Caki2 (cell line): ENCODE results near the gene RAMP2. TPM values are rescaled to one million over a fixed set of nuclear protein-coding genes. Genes with fewer than 3 reads are reported as not detected.
"Not testable (repeated sequence)": the region's sequence is repeated elsewhere in the genome, so short reads cannot be mapped to it uniquely, and the experiment has no call there.

ENCODE experiments used
- DNase-seq: peaks from one replicate; pipeline ENCODE4 v3.0.0-alpha.2; 2015; ENCODE audit warnings: low read depth
- in situ Hi-C: cut with HindIII; loops from 2 replicates; pipeline ENCODE4 v1.10.0; 2016; ENCODE audit warnings: low sequenced_read_pairs, low pct_unique_long_range_greater_than_20kb, mixed read lengths
- total RNA-seq: library from RNA; depleted of rRNA; stranded (reverse); fragments of >200 nt; shearing (Covaris generic); gene quantifications from 2 replicates; pipeline ENCODE4 v1.2.3, GENCODE V29; 2014; ENCODE audit warnings: low replicate concordance; rRNA removed

RAMP2 gene, protein sequence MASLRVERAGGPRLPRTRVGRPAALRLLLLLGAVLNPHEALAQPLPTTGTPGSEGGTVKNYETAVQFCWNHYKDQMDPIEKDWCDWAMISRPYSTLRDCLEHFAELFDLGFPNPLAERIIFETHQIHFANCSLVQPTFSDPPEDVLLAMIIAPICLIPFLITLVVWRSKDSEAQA
- not detected in 2 replicates for total RNA-seq

DNA sequence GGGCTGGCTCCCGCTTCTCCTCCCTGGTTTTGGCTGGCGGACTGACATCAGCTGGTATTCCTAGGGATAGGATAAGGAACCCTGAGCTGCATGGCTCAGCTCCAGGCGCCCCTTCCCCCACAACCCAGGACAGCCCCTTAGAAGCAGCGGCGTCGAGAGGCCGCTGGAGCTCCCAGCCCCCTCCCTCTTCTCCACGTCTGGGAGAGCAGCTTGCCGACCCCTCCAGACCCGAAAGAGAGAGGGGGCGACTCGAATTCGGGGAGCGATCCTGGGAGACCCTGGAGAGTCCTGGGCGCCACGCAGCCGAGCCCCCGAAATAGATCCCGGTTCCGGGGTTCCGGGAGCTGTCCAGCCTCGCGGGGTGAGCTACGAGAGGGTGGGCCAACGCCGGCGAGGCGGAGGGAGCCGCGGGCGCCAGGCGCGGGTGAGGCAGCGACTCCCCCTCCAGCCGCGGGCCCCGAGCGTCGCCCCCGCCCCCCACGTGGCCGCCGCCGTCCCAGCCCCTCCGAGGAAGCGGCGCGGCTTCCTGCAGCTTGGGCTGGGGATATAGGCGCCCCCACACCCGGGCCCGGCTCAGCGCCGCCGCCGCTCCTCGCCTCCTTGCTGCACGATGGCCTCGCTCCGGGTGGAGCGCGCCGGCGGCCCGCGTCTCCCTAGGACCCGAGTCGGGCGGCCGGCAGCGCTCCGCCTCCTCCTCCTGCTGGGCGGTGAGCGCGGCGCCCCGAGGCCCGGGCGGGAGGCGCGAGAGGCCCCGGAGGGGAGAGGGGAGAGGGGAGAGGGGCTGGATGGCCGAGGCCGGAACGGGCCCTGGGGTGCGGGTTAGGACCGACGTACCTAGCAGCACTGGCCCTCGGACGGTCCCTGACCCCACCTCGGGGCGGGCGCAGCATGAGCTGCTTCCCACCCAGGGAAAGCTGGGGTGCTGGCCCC is at the start of gene RAMP2:
Gene RAMP2 (plus strand): TSS at position 576 of the 930 bp plus-strand sequence. CDS start 35 bp downstream, at position 611.
- no peak for DNase-seq
- in situ Hi-C loops = no loop called here

DNA sequence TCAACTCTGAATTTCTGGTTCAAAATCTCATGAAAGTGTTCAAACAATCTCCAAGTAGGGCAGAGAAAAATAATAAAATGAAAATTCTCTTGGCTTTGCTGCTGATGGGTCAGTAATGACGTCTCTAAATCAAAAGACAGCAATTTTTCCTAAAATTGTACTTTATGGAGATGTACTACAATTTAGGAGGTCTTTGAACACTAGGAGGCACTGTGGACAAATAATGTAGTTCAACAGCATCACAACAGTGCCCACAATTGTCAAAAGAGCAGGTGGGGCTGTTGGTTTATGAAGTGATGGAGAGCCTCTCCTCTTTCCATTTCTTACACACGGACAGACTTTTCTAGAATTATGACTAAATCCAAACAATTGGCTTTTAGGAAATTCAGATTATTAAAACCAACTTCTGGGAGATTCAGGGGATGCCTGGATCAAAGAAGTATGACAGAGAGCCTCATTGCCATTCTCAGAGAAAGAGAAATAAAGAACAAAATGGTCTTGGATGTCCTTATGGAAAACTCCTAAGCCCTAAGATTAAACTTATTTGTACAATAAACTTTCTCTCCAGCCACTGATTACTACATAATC is 39.9 kb upstream of the RAMP2 start:
- in situ Hi-C loops = no loop called here
- DNase-seq = peak; percentile 42

DNA sequence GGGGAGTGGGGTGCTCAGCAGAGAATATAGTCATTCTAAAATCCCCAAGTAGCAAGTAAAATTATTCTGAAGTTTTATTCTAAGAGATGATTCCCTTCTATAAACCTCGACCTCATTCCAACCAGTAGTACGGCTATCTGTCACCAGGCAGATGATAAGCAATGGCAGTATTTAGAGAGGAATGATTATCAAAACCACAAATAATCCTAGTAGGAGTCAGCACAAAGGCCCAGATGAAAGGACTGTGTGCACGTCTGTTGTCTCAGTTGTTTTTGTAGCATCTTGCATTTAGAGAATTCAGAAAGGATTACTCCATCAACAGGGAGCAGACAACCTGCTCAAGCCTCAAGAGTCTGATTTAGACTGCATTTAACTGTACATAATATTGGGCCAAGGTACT is 37.4 kb upstream of the RAMP2 start:
- no peak for DNase-seq
- in situ Hi-C loops = no loop called here

DNA sequence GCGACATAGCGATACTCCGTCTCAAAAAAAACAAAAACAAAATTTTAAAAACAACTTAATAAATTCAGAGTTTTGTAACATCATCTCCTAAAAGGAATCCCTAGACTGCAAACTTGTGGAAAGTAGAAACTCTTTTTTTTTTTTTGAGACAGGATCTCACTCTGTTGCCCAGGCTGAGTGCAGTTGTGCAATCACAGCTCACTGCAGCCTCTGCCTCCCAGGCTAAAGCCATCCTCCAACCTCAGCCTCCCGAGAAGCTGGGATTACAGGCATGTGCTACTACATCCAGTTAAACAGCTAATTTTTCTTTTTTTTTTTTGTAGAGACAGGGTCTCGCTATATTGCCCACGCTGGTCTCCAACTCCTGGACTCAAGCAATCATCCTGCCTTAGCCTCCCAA is 35.9 kb upstream of the RAMP2 start:
- DNase-seq = no peak
- in situ Hi-C loops = loop anchor here (25.0 kb wide), 1 partner anchor 113 kb away; the partner anchor contains the start of genes RETREG3 and TUBG1

DNA sequence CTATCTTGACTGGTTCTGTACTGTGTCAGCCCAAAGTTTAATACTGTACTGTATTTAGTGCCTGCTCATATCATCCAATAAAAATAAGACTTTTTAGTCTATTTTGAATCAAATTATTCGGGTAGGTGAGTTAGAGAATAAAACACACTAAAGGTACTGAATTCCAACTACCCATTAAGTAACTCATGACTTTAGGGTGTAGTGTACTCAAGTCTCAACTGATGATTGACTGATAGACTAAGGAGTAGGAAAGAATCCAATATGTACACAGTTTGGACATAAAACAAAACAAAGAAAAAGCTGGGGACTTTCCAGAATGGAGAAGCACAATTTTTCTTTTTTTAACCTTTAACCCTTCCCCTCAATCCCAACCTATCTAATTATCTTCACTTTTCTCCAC is 20.3 kb upstream of the RAMP2 start:
- in situ Hi-C loops = loop anchor here (25.0 kb wide), 1 partner anchor 128 kb away; the partner anchor contains the start of genes RETREG3 and TUBG1
- no peak for DNase-seq

DNA sequence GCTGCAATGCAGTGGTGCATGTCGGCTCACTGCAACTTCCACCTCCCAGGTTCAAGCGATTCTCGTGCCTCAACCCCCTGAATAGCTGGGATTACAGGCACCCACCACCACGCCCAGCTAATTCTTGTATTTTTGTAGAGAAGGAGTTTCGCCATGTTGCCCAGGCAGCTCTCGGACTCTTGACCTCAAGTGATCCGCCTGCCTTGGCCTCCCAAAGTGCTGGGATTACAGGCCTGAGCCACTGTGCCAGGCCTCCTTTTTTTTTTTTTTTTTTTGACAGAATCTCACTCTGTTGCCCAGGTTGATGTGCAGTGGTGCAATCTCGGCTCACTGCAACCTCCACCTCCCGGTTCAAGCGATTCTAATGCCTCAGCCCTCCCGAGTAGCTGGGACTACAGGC is 18.1 kb upstream of the RAMP2 start:
- not testable (repeated sequence) for DNase-seq
- in situ Hi-C loops = loop anchor here (25.0 kb wide), 1 partner anchor 131 kb away; the partner anchor contains the start of genes RETREG3 and TUBG1

DNA sequence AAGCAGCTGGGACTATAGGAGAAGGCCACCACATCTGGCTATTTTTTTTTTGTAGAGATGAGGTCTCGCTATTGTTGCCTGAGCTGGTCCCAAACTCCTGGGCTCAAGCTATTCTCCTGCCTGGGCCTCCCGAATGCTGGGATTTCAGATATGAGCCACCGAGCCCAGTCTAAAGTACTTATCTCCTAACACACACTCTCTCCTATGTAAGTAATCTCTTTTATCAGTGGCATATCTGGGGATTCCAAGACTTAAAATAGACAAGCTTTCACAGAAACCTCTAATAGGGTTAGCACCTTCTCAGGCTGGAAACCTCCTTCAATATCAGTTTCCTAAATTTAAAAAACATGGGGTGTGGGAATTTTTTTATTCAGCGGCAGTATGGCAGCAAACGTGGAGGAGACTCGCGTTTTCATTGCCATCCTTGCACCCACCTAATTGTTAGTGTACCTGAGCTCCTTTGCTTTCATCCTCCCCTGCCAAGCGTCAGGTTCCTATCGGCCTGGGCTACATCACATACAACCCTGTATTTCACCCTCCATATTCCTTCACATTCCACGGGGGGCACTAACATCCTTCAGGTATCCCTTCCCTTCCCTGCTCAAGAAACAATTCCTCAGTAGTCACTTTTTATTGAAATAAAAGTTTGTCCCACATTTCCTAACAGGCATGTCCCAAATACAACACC is 17.3 kb upstream of the RAMP2 start:
- in situ Hi-C loops = loop anchor here (25.0 kb wide), 1 partner anchor 131 kb away; the partner anchor contains the start of genes RETREG3 and TUBG1
- no peak for DNase-seq

DNA sequence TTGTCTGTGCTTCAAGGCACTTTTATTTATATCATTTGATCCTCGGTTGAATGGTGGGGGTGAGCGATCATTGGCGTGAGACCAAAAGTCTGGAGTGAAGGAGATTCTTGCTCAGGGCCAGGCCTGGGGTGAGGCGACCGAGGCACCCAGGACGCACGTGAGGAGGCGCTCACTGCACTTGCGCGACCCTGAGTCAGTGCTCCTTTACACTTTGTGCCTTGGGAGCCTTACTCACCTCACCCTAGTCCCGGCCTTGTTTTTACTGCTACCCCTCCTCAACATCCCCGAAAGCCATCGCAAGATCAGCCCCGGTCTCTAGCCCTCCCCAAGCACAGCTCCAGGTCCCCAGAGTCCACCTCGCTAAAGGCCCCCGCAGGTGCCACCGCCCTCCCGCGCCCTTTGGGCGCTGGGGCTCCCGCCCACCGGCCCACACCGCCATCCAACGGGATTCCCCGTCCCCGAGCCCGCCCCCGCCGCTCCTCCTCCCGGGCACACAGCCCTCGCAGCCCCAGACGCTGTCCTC is 16.7 kb upstream of the RAMP2 start:
- peak; percentile 85 for DNase-seq
- in situ Hi-C loops = loop anchor here (25.0 kb wide), 1 partner anchor 132 kb away; the partner anchor contains the start of genes RETREG3 and TUBG1

DNA sequence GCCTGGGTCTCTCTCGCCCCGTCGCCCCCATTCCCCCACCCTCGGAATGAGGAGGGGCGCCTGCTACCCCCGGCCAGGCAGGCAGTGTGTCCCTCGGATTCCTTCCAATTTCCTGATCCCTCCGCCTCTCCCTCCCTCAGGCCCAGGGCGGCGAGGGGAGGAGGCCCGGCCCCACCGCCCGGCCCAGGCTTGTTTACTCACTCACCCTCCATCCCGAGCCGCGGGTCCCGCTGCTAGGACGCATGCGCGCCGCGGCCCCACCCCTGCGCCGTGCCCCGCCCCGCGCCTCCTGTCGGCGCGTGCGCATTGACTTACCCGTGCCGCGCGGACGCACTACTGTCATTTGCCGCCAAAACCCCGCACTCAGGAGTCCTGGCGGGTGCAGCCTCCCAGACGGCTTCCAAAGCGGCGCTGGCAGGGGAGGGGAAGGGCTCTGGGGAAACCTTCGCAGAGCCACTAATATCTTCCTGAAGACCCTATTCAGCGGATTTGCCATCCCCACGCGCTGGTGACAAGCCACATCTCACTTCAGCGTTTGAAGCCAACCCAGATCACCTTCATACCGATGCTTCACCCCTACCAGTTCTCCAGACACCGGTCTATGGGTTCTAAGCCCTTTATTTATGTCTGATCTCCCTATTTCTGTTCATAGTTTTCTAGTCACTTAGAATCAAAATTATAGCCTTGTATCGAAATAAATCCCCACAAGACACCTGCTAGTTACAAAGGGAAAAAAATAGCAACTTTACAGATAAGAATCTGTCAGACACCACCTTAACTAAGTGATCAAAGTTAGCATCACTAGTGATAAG is 16.0 kb upstream of the RAMP2 start, which contains the start of gene EZH1:
Gene EZH1 (minus strand): TSS at position 235 of the 812 bp plus-strand sequence. CDS start 16,099 bp downstream, outside the sequence.
- DNase-seq = peak; percentile 91
- in situ Hi-C loops = loop anchor here (25.0 kb wide), 1 partner anchor 133 kb away; the partner anchor contains the start of genes RETREG3 and TUBG1

DNA sequence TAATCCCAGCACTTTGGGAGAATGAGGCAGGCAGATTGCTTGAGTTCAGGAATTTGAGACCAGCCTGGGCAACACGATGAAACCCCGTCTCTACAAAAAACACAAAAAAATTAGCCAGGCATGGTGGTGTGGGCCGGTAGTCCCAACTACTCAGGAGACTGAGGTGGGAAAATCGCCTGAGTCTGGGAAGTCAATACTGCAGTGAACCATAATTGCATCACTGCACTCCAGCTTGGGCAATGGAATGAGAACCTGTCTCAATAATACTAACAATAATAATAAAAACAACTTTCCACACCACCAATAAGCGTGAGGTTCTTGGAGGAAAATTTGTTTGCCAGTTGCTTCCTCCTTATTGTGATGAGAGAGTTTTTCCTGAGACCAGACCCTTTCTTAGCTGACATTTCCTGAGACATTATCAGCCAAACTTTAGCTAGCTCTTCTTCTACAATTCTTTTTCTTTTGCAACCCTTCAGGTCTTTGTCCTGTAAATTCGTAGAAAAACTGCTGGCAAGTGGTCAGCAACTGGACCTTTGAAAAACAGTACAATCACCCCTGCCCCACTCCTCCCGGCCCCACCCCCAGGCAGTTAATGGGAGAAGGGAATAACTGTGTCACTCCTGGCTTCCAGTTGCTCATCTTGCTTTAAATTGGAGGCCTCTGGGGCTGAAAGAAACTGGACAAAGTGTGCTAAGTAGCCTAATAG is 12.7 kb upstream of the RAMP2 start:
- DNase-seq = no peak
- in situ Hi-C loops = loop anchor here (25.0 kb wide), 1 partner anchor 136 kb away; the partner anchor contains the start of genes RETREG3 and TUBG1

DNA sequence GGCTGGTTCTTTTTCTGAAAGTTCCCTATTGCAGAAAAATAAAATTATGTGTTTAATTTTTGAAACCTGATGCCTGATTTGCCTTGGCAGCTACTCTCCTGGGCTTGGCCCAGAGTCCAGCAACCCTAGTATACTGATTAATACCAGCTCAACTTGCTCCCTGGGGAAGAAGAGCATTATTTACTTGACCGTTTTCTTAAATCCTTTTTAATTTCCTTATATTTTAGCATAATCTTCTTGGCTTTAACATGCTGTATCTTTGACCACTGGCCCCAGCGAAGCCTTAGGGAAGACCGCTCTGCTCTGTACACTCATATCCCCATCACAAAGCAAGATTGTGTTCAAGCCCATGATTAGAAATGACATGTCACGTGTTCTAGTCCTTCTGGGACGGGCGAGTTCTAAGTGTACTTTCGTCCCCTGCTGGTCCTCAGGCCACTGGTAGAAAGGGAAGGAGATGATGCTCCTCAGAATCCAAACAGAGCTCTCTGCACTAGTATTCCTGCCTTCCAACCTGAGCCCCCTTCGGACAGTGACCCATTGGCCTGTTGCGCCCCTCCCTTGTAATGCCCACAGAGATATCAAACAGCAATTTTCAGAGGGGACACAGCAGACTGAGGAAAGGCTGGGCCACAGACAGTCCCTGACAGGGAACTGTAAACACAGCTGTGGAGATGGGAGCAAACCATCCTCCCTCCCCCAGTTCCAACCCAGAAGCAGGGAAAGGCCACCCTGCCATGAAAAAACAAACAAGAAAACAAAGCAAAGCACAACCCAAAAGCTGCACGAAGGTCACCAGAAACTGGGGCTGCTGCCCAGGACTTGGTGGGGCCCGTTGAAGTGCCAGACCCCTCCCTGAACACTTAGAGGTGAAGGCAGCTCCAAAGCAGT is 11.9 kb upstream of the RAMP2 start:
- in situ Hi-C loops = loop anchor here (25.0 kb wide), 1 partner anchor 137 kb away; the partner anchor contains the start of genes RETREG3 and TUBG1
- DNase-seq = no peak

DNA sequence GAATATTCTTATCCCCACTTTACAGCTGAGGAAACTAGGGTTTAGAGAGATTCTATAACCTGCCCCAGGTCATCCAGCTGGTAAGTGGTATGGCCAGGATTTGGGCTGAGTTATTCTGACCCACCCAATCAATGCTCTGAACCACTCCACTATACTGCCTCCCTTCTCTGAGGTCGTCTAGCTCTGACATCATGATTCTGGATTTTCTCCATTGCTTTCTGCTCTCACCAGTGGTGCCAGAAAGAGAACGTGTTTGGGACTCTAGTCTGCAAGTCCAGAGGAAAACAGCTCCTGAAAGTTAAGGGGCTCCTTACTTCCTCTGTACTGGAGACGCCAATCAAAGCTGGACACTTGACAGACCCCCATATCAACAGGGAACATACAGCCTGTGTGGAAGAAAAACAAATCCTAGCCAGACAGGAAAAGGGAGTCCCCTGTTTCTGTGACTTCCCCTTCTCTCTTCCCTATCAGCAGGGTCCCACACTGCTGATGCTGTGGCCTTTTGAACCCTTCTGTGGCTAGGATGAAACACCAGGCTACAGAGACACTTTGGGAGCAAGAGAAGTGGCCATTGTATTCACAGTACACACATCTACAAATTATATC is 10.2 kb upstream of the RAMP2 start:
- DNase-seq = no peak
- in situ Hi-C loops = no loop called here

DNA sequence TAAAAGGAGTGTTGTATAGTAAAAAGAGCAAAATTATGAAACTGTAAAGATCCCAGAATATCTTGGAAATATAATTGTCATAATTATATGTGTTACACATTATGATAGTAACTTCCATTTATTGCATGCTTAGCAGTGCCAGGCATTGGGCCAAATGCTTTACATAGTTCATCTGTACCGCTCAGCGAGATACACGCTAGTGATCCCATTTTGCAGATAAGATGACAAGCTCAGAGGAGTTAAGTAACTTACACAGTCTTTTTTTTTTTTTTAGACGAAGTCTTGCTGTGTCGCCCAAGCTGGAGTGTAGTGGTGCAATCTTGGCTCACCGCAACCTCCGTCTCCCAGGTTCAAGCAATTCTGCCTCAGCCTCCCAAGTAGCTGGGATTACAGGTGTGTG is 9.4 kb upstream of the RAMP2 start:
- no peak for DNase-seq
- in situ Hi-C loops = no loop called here

DNA sequence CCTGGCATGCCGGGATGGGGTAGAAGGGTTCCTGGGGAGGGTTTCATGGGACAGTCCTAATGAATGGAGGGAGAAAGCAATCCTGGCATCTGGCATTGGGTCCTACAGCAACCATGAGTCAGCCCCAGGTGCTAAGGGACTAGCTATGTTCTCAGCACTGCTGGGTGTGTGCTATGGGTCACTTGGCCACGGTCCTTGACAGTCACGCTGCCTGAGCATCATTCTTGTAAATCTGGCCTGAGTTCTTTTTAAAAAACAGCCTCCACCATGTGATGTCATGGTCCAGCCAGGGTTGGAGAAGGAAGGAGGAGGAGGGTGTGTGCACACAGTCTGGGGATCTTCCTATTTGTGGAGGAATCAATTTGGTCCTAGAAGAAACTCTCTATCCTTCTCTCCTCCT is 6.2 kb upstream of the RAMP2 start:
- peak; percentile 90 for DNase-seq
- in situ Hi-C loops = no loop called here
